ENCODE data around the gene TET1. TPM values are rescaled to one million over a fixed set of nuclear protein-coding genes. Genes with fewer than 3 reads are reported as not detected.

Gene TET1
- total and polyA plus RNA-seq, 2 of the 13 experiments (the other 11 are each of a cell fraction or from before 2014, with no cell fraction given): 6.9 to 7.3 TPM

GRCh38 chr10:68600041-68600778 is 40.1 kb downstream of the TET1 start:
- no TSS peak for BruUV-seq (replicated peaks)
- intact Hi-C loops (cut with micrococcal nuclease; ENCODE audit: unreplicated experiment) (loop anchor here (1.0 to 10.0 kb wide), 2 partner anchors 40 to 95 kb away; partner anchors contain the start of gene TET1), in situ Hi-C loops (cut with HindIII; ENCODE audit: extremely low pct_ligation_motif_present, low pct_unique_long_range_greater_than_20kb) (loop anchor here (5.0 kb wide), 1 partner anchor 38 kb away; the partner anchor contains the start of gene TET1)
- no peaks in the 10 kb centered on the region for H3K27me3 ChIP-seq (ENCODE audit: control insufficient read depth in 1 of 2, insufficient read depth in 2 of 2, low read length in 2 of 2)
- WGBS (ENCODE audit: low lambda C conversion rate): under 1% methylated on average over 9 of the region's 17 CpGs
- DNase-seq (ENCODE audit: low spot score) (peak; percentile 95), FAIRE-seq (peak; percentile 96), ATAC-seq (peak; percentile 97)
- H3K4me3 ChIP-seq (replicated peaks in 1 of 3; ENCODE audit: insufficient read depth in 1 of 3, low read depth in 2 of 3, low read length in 3 of 3): peak overlapping the region; percentile 39 to 76 (median 58)
- no peaks in the 10 kb centered on the region for H4K20me1 ChIP-seq (ENCODE audit: insufficient read depth, low read length)
- peaks cover 30% of the 10 kb centered on the region for H3K79me2 ChIP-seq (ENCODE audit: insufficient read depth, low read length)
- peak overlapping the region; percentile 46 for H3K9ac ChIP-seq (ENCODE audit: insufficient read depth, low read depth, low read length)
- no peaks in the 10 kb centered on the region for H3K9me3 ChIP-seq (ENCODE audit: low read length)
- peaks cover 72% of the 10 kb centered on the region for H3K4me1 ChIP-seq (ENCODE audit: insufficient read depth, low read length)
- CTCF ChIA-PET (ENCODE audit: low intra/inter-chr PET ratio, low total read pairs): no interaction called here
- POLR2A ChIA-PET: interaction anchor here (0.6 to 4.5 kb wide), 11 partner anchors 9 to 121 kb away, joined by 3 to 93 read pairs (median 4); partner anchors contain the start of genes CCAR1 and TET1
- H3K27ac ChIP-seq (ENCODE audit: extremely low read length, insufficient read depth, low read length): peak overlapping the region; percentile 81
- H2AFZ ChIP-seq (ENCODE audit: low read length): no peak overlapping the region
- H3K4me2 ChIP-seq (ENCODE audit: low read depth, low read length): peak overlapping the region; percentile 95
- peaks cover 3% of the 10 kb centered on the region in 2 experiments; a peak in 4 of 5 replicates for H3K36me3 ChIP-seq (replicated peaks in 1 of 2; ENCODE audit: control insufficient read depth in 1 of 2, insufficient read depth in 2 of 2, low read length in 2 of 2)
- no peak for TF ChIP-seq ZNF136 (CRISPR knock-in tag; IDR thresholded peaks at IDR 0.05; ENCODE audit: low read depth)
- TF ChIP-seq ZNF326 (CRISPR knock-in tag; IDR thresholded peaks at IDR 0.05; ENCODE audit: borderline replicate concordance): no peak
- no peak; the same call in 1 of the 2 replicates for TF ChIP-seq ZNF652 (CRISPR knock-in tag; IDR thresholded peaks at IDR 0.05; ENCODE audit: borderline replicate concordance, low read depth)
- no peak for TF ChIP-seq GMEB2 (CRISPR knock-in tag; IDR thresholded peaks at IDR 0.05; ENCODE audit: low read depth)
- peak; percentile 80; the same call in 1 of the 2 replicates for TF ChIP-seq ZBTB20 (CRISPR knock-in tag; IDR thresholded peaks at IDR 0.05; ENCODE audit: borderline replicate concordance, low read depth)
- peak; percentile 89 for TF ChIP-seq HIVEP1 (CRISPR knock-in tag; IDR thresholded peaks at IDR 0.05)
- no peak for TF ChIP-seq NONO (IDR thresholded peaks at IDR 0.05)
- peak; percentile 76 for TF ChIP-seq NONO (CRISPR knock-in tag; conservative IDR thresholded peaks at IDR 0.05)
- no peak for TF ChIP-seq ZBTB4 (CRISPR knock-in tag; IDR thresholded peaks at IDR 0.05; ENCODE audit: borderline replicate concordance)

All from HepG2 (cell line).